NCI-H2196 (cell line): ENCODE results near the gene ELSPBP1.
"Not testable (repeated sequence)": the region's sequence is repeated elsewhere in the genome, so short reads cannot be mapped to it uniquely, and the experiment has no call there.

Experiments
- DNase-seq: peaks from one replicate; lab custom pipeline; 2025; ENCODE audit not compliant: unreplicated experiment; lab: John Stamatoyannopoulos, UW

Gene ELSPBP1

GRCh38 chr19:47994209-47994802 lies at the start of gene ELSPBP1:
ELSPBP1 (plus strand) TSS chr19:47994632; CDS start chr19:48008668, 14,036 bp downstream.
- DNase-seq, result no peak

- not testable (repeated sequence) for DNase-seq
Observed at GRCh38 chr19:47949852-47950521, 44.4 kb upstream of the ELSPBP1 start.

- DNase-seq, result not testable (repeated sequence)
Observed at GRCh38 chr19:47952132-47952531, 42.3 kb upstream of the ELSPBP1 start.

- DNase-seq, result not testable (repeated sequence)
Observed at GRCh38 chr19:47955936-47956335, 38.5 kb upstream of the ELSPBP1 start.

- DNase-seq, result no peak
Observed at GRCh38 chr19:47973529-47973928, 20.9 kb upstream of the ELSPBP1 start.

GRCh38 chr19:47991191-47991808 lies 3.1 kb upstream of the ELSPBP1 start:
- DNase-seq, result no peak

- no peak for DNase-seq
Observed at GRCh38 chr19:47992070-47992469, 2.4 kb upstream of the ELSPBP1 start, which contains the start of gene BSPH1. BSPH1 (minus strand) TSS chr19:47992170; CDS start chr19:47992081, 89 bp downstream.

GRCh38 chr19:47996230-47996727 lies 1.8 kb downstream of the ELSPBP1 start:
- no peak for DNase-seq

- DNase-seq, result no peak
Observed at GRCh38 chr19:47998800-47999199, 4.4 kb downstream of the ELSPBP1 start.

- DNase-seq, result no peak
Observed at GRCh38 chr19:48000846-48001245, 6.4 kb downstream of the ELSPBP1 start.

GRCh38 chr19:48004236-48004635 lies 9.8 kb downstream of the ELSPBP1 start:
- no peak for DNase-seq

GRCh38 chr19:48006762-48007161 lies 12.3 kb downstream of the ELSPBP1 start:
- DNase-seq, result no peak

- no peak for DNase-seq
Observed at GRCh38 chr19:48010932-48011758, 16.7 kb downstream of the ELSPBP1 start.

- no peak for DNase-seq
Observed at GRCh38 chr19:48020686-48021085, 26.3 kb downstream of the ELSPBP1 start.

GRCh38 chr19:48023011-48023410 lies 28.6 kb downstream of the ELSPBP1 start:
- no peak for DNase-seq

- DNase-seq, result no peak
Observed at GRCh38 chr19:48023518-48023917, 29.1 kb downstream of the ELSPBP1 start.

GRCh38 chr19:48025480-48025879 lies 31.0 kb downstream of the ELSPBP1 start:
- no peak for DNase-seq

GRCh38 chr19:48029431-48029830 lies 35.0 kb downstream of the ELSPBP1 start:
- no peak for DNase-seq

GRCh38 chr19:48030073-48030472 lies 35.6 kb downstream of the ELSPBP1 start:
- DNase-seq, result no peak

GRCh38 chr19:48033604-48034003 lies 39.2 kb downstream of the ELSPBP1 start:
- no peak for DNase-seq

- no peak for DNase-seq
Observed at GRCh38 chr19:48036765-48037164, 42.3 kb downstream of the ELSPBP1 start.
